ENCODE measurements around the gene INSIG1. TPM values are rescaled to one million over a fixed set of nuclear protein-coding genes. Genes with fewer than 3 reads are reported as not detected.

The INSIG1 gene
- total RNA-seq, 2 donors from 2014 or later, result 37.3 to 42.3 TPM

DNA sequence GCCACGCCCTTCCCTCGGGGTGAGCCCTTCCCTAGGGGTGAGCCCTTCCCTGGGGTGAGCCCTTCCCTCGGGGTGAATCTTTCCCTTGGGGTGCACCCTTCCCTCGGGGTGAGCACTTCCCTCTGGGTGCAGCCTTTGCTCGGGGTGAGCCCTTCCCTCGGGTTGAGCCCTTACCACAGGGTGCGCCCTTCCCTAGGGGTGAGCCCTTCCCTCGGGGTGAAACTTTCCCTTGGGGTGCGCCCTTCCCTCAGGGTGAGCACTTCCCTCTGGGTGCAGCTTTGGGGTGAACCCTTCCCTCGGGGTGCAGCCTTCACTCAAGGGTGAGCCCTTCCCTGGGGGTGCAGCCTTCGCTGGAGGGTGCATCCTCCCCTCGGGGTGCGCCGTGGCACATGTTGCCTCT lies 34.6 kb upstream of the INSIG1 start:
- no peak for ATAC-seq
- no peak for DNase-seq
- intact Hi-C loops (cut with DNase I), result no loop called here

DNA sequence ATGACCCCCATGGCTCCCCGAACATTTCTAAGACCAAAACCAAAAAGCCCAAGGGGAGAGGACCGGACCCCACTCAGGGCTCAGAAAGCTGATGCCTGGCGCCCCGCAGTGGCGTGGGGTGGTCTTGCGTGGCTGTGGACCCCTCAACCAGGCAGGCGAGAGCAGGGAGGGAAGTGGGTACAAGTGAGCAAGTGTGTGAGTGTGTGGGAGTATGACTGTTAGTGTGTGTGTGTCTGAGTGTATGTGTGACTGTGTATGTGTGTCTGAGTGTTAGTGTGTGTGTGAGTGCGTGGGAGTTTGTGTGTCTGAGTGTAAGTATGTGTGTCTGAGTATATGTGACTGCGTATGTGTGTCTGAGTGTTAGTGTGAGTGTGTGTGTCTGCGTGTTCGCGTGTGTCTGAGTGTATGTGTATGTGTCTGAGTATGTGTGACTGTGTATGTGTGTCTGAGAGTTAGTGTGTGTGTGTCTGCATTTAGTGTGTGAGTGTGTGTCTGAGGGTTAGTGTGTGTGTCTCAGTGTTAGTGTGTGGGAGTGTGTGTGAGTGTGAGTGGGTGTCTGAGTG lies 34.0 kb upstream of the INSIG1 start:
- no peak for ATAC-seq
- DNase-seq, result no peak
- intact Hi-C loops (cut with DNase I), result no loop called here

DNA sequence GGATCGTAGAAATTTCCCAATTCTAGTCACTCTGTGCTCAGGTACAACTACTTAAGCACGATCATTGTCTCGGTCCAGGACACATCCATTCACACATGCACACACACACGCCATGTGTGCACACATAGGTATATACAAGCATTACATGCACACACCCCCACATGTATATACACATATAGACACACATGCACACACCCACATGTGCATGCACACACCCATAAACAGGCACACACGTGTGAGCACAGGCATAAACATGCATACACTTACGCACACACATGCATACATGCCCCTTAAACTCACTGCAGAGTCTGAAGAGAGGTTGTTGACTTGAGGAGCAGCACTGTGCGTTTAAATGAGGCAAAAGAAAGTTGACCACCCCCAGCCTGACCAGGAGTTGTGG lies 32.5 kb upstream of the INSIG1 start:
- ATAC-seq, result no peak
- no peak for DNase-seq
- intact Hi-C loops (cut with DNase I), result no loop called here

DNA sequence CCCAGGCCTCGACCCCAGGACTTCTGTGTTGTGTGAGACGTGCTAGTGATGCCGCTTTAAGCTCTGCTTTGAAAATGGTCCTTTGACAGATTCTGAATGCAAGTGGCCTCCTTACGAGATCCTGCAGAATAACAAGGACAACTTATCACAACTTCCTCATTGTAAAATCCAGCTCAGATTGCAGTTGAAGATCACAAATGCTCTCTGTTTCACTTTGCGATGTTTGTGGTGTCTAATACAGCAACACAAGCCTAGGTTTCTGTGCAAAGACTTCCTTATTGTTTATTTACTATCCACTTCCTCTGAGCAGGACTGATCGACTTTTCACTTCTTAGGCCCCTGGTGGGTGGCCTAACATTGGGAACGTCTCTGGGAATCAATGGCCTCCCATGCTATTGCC lies 31.7 kb upstream of the INSIG1 start:
- ATAC-seq, result no peak
- intact Hi-C loops (cut with DNase I), result no loop called here

DNA sequence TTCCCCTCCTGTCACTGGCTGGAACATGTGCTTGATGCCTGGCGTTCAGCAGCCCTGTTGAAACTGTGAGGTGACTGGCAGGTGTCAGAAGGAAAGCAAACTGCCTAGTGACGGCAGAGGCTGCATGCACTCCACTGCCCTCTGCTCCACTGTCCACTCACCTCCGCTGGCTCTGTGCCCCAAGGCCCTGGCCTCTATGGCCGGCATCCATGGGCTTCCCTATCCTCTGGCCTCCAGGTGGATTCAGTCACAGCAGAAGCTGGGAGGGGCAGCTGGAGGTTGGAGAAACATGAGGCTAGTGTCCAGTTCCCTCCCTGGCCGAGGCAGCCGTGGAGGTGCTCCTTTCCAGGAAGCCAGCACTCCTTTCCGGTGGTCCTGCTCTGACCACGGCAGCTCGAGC lies 31.2 kb upstream of the INSIG1 start:
- DNase-seq (no peak), ATAC-seq (no peak)
- intact Hi-C loops (cut with DNase I), result no loop called here

More for the DNA sequence above, 31.7 kb upstream of the INSIG1 start:
- DNase-seq, result no peak

DNA sequence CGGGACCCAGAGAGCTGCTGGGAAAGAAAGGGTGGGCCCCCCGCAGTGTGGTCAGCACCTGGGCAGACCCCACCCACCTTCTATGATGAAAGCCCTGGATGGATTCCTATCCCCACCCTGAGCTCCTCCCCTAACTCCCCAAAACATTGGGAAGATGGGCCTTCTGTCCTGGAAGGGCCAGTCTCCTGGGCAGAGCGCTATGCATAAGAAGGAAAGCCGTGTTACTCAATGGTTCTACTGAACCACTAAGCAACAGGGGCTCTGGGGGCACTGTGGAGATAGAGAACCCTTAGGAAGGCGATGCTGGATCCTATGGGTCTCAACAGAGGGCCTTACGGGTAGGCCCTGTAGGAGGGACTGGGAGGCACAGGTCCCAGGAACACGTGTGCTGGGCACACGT lies 30.7 kb upstream of the INSIG1 start:
- intact Hi-C loops (cut with DNase I), result no loop called here
- ATAC-seq, result no peak
- no peak for DNase-seq

DNA sequence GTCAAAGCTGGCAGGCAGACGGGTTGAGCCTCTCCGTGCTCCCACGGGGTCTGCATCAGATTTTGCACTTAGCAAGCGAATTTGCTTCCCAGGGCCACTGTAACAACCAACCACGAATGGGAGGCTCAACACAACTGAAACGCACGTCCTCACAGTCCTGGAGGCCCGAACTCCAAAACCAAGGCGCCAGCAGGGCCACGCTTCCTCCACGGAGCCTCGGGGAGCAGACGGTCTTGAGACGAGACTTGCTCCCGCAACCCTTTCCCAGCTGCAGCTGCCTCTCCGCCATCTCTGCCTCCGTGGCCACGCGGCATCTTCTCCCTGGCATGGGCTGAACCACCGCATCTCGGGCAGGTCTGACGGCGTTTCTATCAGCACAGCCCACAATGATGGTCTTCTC lies 30.2 kb upstream of the INSIG1 start:
- no peak for DNase-seq
- no peak for ATAC-seq
- intact Hi-C loops (cut with DNase I), result no loop called here

DNA sequence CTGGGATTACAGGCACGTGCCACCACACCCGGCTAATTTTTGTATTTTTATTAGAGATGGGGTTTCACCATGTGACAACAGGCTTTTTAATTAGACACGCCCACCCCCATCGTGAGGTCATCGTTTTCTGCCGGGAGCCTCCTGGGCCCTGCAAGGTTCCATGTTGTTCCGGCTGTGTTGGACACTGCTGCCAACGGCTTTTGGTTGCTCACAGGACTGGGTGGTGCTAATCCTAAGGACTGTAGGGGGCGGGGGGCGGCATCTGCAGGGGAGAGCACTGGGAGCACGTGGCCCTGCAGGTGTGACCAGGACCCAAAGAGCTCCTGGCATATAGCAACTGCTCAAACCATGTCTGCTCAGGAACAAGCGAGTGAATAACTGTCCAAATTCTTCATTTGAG lies 29.5 kb upstream of the INSIG1 start:
- DNase-seq (no peak), ATAC-seq (no peak)
- intact Hi-C loops (cut with DNase I), result no loop called here

DNA sequence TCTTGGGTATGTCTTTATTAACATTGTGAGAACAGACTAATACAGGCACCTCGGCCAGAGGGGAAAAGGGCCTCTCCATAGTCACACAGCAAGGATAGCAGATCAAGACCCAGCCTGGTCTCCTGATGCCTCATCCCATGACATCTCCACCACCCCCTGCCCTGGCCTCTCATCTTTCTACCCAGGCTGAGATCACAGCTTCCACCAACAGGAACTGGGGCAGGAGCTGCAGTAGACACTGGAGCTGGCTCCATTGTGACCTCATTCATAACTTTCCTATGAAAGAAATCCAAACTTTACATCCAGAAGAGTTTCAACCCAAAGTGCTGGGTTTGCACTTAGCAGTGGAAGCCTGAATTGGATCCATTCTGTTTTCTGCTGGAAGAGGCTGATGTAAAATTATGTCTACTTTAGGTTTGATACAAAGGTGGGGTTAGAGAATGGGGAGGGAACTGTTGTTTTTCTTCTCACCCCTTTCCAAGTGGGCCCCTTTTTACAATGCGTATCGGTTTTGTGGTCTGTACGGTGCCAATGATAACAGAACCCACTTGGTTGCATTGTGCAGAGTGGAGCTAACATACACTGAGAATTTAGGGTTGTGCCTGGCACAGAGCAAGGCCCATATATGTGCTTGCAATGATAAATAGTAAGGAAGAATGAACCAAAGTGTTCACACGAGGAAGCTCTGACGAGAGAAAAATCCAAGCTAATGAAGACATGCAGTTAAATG lies 28.6 kb upstream of the INSIG1 start:
- ATAC-seq (no peak), DNase-seq (no peak)
- intact Hi-C loops (cut with DNase I), result no loop called here

DNA sequence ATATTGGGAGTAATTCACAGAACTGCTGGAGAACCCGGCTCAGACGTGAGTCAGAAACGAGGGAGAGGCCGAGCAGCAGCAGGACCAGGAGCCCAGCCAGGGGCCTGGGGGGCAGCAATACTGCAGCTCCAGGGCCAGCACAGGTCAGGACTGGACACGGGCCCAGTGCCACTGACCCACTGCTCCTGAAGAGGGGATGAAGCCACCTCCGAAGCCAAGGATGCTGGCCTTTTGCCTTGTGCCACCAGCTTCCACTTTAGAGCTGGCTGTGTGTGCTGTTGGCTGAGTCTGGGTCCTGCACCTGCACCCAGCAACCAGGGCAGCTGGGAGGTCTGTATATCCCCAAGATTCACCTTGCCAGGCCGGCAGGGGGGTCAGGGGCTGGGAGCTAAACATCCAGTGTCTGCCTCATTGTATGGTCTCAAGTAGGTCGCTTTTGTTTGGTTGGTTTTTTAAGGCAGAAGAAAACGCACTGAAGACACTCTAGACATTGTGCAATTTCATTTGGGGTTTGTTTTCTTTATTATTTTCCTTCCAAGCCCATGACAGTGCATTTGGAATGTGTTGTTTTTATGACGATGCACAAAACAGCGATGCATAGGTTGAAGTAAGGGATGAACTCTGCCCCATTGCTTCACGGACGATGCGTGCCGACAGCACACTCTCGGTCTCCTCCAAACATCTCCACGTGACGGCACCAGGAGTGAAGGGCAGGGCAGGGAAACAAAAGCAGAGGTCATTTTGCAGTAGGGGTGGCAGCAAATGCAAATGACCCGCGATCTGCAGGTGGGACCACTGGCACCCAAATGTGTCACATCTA lies 27.7 kb upstream of the INSIG1 start:
- intact Hi-C loops (cut with DNase I), result no loop called here
- DNase-seq (no peak), ATAC-seq (no peak)

DNA sequence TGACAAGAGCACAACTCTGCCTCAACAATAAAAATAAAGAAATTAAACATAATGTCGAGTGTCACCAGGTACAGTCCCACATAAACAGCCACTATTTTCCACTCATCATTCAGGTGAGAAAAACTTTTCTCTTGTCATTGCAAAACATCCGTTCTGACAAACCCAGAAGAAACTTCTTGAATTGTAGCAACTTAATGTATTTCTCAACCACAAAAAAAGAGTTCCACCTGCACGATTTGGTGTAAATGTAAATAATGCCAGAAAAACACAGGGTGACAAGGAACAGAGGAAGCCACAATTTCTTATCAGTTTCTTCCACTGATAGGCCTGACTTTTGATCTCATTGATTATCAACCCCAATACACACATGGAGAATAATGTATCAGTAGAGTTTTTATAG lies 26.8 kb upstream of the INSIG1 start:
- ATAC-seq, result no peak
- no peak for DNase-seq
- intact Hi-C loops (cut with DNase I), result no loop called here

DNA sequence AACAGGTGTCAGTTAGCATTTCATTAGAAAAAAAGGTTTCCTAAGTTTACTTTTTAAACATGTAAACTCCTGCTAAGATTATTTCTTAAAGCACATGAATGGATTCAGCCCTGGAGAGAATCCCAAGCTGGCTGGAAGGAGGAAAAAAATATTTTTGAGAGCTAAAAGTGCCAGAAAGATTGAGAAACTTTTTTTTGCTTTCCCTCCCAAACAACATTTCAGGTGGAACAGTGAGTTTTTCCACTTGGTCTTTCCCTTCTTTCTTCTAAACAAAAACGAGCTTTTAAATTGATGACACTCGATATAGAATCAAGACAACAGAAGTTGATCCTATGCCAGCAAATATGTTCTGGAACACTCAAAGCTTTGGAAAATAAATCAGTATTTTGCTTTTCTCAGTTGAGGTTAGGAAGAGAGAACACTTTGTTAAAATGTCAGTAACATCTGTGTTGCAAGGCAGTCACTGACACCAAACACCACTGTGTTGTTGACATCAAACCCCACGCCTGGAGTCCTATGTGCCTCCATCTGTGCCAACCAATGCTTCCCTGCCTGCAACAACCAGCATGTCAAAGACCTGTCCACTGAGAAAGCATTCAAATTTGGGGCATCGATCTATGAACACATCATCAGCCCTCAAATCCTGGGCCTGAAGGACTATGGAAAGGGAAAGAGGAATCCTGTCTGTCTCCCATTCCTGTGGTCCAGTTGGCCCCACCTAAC lies 22.9 kb upstream of the INSIG1 start:
- ATAC-seq (peak in 1 of 2 donors; percentile 27), DNase-seq (no peak)
- intact Hi-C loops (cut with DNase I), result no loop called here

DNA sequence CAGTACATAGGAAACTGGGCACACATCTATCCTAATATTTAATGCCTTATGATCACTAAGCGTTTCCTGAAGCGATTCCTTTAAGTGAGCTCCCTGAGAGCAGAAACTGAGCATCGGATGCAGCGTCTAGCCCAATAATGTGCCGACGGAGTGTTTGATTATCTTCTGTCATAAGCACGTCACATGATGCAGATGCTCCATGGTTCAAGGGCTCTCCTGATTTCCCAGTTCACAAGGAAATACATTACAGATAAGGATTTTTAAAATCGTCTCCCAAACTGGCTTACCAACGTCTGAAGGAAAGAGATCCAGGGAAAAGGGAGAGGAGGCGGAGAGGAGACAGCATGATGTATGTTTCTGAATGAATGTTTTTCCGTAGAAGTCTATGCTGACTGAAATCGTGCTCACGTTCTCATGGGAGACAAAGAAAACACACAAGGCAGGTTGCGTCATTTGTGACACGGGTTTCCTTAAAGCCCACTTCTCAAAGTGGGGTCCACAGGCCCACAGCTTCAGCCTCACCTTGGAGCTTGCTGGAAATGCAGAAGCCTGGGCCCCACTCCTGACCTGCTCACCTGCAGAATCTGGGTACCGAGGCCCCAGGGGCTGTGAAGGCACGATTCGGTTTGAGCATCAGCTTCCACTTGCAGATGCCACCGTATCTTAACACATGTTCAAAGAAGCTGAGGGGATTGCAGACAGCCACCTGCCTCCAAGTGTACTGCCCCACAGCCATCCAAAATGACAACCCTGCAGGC lies 21.5 kb upstream of the INSIG1 start:
- no peak for ATAC-seq
- intact Hi-C loops (cut with DNase I), result no loop called here
- no peak for DNase-seq

DNA sequence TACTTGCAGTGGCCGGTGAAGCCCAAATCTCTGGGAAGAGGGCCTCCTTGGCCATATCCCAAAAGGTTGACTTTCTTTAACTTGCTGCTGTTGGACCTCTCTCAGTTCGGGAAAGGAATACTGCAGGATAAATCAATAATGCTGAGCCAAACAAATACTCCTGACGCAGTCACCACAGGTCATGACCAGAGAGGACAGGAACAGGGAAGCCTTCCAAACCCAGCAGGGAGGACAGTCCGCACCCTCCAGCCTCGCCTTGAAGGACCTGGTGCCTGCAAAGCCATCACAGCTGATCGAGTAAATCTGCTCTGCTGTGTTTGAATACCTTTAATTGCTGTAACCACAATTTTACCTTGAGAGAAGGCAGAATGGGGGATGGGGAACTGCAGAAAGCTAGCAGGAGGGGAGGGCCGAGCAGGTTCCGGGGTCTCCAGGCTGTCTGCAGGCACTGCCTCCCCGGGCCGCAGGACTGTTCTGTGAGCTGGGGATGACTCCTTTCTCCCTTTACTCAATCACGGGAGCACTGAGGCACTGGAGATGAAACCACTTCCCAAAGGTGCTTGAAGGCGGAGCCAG lies 20.8 kb upstream of the INSIG1 start:
- intact Hi-C loops (cut with DNase I), result no loop called here
- ATAC-seq, result no peak
- no peak for DNase-seq

DNA sequence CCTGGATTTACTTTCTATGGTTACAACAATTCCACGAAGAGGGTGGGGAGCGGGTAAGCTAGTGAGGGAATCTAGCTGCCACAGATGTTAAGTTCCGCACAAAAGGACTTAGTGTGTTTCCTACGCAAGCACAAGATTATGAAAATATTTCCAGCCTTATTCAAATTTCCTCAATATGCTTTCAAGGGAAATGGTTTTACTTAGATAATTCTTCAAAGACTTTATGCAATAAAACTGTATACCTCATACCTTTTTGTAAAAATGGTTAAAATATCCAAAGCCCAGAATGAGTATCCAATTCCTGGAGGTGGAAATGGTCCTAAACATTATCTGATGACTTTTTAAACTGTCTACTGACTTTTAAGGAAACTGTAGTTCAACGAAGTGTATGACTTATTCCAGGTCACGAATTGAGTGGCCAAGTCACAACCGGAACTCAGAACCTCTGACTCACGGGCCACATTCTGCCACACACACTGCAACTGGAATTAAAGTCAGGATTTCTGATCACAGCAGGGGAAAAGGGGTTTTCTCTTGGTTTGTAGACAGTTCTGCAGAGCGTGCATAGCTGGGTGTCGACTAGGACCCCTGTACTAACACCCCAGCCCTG lies 20.2 kb upstream of the INSIG1 start:
- intact Hi-C loops (cut with DNase I), result no loop called here
- no peak for DNase-seq
- no peak for ATAC-seq

DNA sequence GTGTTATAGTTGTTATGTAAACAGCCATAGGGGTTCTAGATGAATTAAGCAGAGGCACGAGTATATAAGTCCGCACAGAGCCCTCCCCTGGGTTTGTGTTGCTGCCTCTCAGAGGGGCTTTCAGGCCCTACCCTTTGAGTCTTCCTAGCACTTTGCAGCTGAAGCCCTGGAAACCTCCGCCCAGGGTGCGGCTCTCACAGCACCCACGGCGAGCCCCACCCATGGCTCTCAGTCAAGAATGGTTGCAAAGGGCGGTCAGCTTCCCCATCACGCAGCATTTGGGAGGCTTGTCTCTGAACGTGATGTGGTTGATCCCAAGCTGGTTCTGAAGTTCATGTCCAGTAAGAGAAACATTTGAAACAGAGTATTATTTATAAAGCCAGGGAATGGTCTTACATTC lies 18.8 kb upstream of the INSIG1 start:
- ATAC-seq (no peak), DNase-seq (no peak)
- intact Hi-C loops (cut with DNase I), result no loop called here

DNA sequence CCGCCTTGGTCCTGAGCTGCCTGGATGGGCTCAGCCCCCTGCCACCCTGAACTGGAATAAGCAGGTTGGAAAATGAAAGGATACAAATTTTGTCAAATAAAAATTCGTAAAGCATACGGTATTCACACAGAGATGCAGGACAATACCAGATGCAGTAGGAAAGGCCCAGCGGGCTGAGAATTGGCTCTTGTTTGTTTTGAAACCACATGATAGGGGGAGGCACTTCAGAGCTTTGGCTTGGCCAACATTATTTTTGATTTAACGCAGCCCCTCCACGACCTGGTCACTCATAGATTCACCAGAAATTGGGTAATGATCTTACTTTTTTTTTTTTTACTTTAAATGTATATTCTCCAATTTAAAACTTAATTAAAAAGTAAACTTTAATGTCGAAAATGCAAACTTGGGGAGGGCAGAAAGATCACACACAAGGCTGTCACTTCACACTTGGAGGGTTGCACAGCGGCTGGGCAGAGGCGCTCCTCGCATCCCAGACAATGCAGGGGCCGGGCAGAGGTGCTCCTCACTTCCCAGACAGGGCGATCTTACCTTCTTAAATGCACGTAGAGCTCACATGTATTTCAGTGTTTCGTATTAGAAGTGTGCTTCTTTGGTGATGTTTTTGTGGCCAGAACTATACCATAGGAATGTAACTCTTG lies 17.8 kb upstream of the INSIG1 start:
- no peak for ATAC-seq
- intact Hi-C loops (cut with DNase I), result no loop called here

More for the DNA sequence above, 17.8 kb upstream of the INSIG1 start:
- DNase-seq, result no peak
